SU-DHL-6 (cell line): ENCODE data around the gene RAB17.

ENCODE experiments used
- H2AFZ ChIP-seq: fragments of 200-600 bp; sonication (generic); 2 replicates; pipeline ENCODE4 v1.6.1; 2014; ENCODE audit warnings: low read depth, mild to moderate bottlenecking, moderate library complexity, mixed read lengths, antibody characterized with exemption, low read length; ENCODE audit not compliant: severe bottlenecking
- H3F3A ChIP-seq: fragments of 200-600 bp; shearing (Covaris generic); 2 replicates; pipeline ENCODE4 v1.6.0; 2016; ENCODE audit warnings: antibody characterized with exemption, mild to moderate bottlenecking; ENCODE audit not compliant: insufficient read depth
- H3K27ac ChIP-seq: fragments of 200-600 bp; sonication (generic); 2 replicates; pipeline ENCODE4 v1.5.1; 2016; ENCODE audit warnings: low read depth, mild to moderate bottlenecking, low read length, moderate library complexity, mixed read lengths
- H3K27me3 ChIP-seq: fragments of 200-600 bp; sonication (generic), shearing (Covaris generic); 2 replicates; pipeline ENCODE4 v1.6.0; 2014; ENCODE audit warnings: mild to moderate bottlenecking, low read length
- H3K36me3 ChIP-seq: fragments of 200-600 bp; sonication (generic); 2 replicates; pipeline ENCODE4 v1.6.1; 2014; ENCODE audit warnings: mild to moderate bottlenecking, low read length, mixed read lengths
- H3K4me2 ChIP-seq: fragments of 300-600, 200-600 bp; shearing (Covaris generic), sonication (generic); 2 replicates; pipeline ENCODE4 v1.6.0; 2014; ENCODE audit warnings: low read length, low read depth, mild to moderate bottlenecking; ENCODE audit not compliant: poor library complexity, severe bottlenecking
- H3K4me3 ChIP-seq: fragments of 200-600 bp; sonication (generic); 2 replicates; pipeline ENCODE4 v1.5.1; 2014; ENCODE audit warnings: antibody characterized with exemption, low read length, mild to moderate bottlenecking, mixed read lengths; ENCODE audit not compliant: insufficient read depth, poor library complexity, severe bottlenecking
- H3K79me2 ChIP-seq: fragments of 200-600 bp; sonication (generic); 2 replicates; pipeline ENCODE4 v1.6.1; 2014; ENCODE audit warnings: mild to moderate bottlenecking, low read length, moderate library complexity; ENCODE audit not compliant: insufficient read depth
- H3K9ac ChIP-seq: fragments of 200-600 bp; sonication (generic); 2 replicates; pipeline ENCODE4 v1.7.0; 2014; ENCODE audit warnings: mild to moderate bottlenecking, low read length
- H3K9me2 ChIP-seq: fragments of 200-600 bp; sonication (generic); replicated peaks from 2 replicates; pipeline ENCODE4 v1.6.1; 2014; ENCODE audit warnings: low read length; ENCODE audit not compliant: insufficient read depth
- H3K9me3 ChIP-seq: fragments of 200-600 bp; sonication (generic); 2 replicates; pipeline ENCODE4 v1.6.1; 2014; ENCODE audit warnings: low read length, mixed read lengths; ENCODE audit not compliant: insufficient read depth
- H4K20me1 ChIP-seq: fragments of 200-600 bp; sonication (generic); 2 replicates; pipeline ENCODE4 v1.6.1; 2014; ENCODE audit warnings: low read depth, mild to moderate bottlenecking, antibody characterized with exemption, low read length, moderate library complexity, mixed read lengths
- CTCF ChIP-seq: fragments of 200-600 bp; sonication (generic); IDR thresholded peaks from one replicate; pipeline ENCODE4 v1.5.1; 2017; ENCODE audit warnings: antibody characterized with exemption, mild to moderate bottlenecking, low read length, moderate library complexity; ENCODE audit not compliant: insufficient read depth, poor library complexity, severe bottlenecking
- EZH2phosphoT487 ChIP-seq: fragments of 200-600 bp; sonication (generic), shearing (Covaris generic); conservative IDR thresholded peaks from 2 replicates; pipeline ENCODE4 v1.6.1; 2018; ENCODE audit warnings: mild to moderate bottlenecking, antibody characterized with exemption, low read length, moderate library complexity, mixed read lengths

The RAB17 gene

GRCh38 chr2:237574467-237574866 lies 16.1 kb downstream of the RAB17 start:
- no peaks in the 10 kb centered on the region for H3F3A ChIP-seq
- no peak overlapping the region for H3K27ac ChIP-seq
- H2AFZ ChIP-seq: no peak overlapping the region
- H3K9ac ChIP-seq: no peak overlapping the region
- no peaks in the 10 kb centered on the region for H3K36me3 ChIP-seq
- H3K9me2 ChIP-seq: no peaks in the 10 kb centered on the region
- H3K4me3 ChIP-seq: no peak overlapping the region
- TF ChIP-seq CTCF (no peak), EZH2phosphoT487 (no peak)
- no peak overlapping the region for H3K4me2 ChIP-seq
- H4K20me1 ChIP-seq: no peaks in the 10 kb centered on the region
- H3K79me2 ChIP-seq: no peaks in the 10 kb centered on the region
- H3K9me3 ChIP-seq: no peaks in the 10 kb centered on the region
- no peaks in the 10 kb centered on the region for H3K27me3 ChIP-seq

- Histone ChIP-seq H3K4me3 (no peak overlapping the region), H2AFZ (no peak overlapping the region), H3K4me2 (no peak overlapping the region), H3K9me2 (no peaks in the 10 kb centered on the region), H3K9ac (no peak overlapping the region), H3K9me3 (no peaks in the 10 kb centered on the region), H3K79me2 (no peaks in the 10 kb centered on the region), H3K27me3 (no peaks in the 10 kb centered on the region), H3K27ac (no peak overlapping the region), H4K20me1 (no peaks in the 10 kb centered on the region), H3K36me3 (no peaks in the 10 kb centered on the region), H3F3A (no peaks in the 10 kb centered on the region)
- TF ChIP-seq EZH2phosphoT487: no peak
- no peak for TF ChIP-seq CTCF
Measured at GRCh38 chr2:237573721-237574415, 16.7 kb downstream of the RAB17 start.

GRCh38 chr2:237572742-237573101 lies 17.8 kb downstream of the RAB17 start:
- TF ChIP-seq EZH2phosphoT487: no peak
- no peak for TF ChIP-seq CTCF
- Histone ChIP-seq H3K9me3 (no peaks in the 10 kb centered on the region), H3K36me3 (no peaks in the 10 kb centered on the region), H2AFZ (no peak overlapping the region), H3K9me2 (no peaks in the 10 kb centered on the region), H3K9ac (no peak overlapping the region), H3K4me3 (no peak overlapping the region), H4K20me1 (no peaks in the 10 kb centered on the region), H3F3A (no peaks in the 10 kb centered on the region), H3K27me3 (no peaks in the 10 kb centered on the region), H3K79me2 (no peaks in the 10 kb centered on the region), H3K4me2 (no peak overlapping the region), H3K27ac (no peak overlapping the region)
